H1 (cell line): ENCODE results near the gene NFYB. TPM values are rescaled to one million over a fixed set of nuclear protein-coding genes. Genes with fewer than 3 reads are reported as not detected.

Source experiments
- CTCF ChIA-PET: fragments of 300-600 bp; sonication (Branson Sonifier 250); formaldehyde crosslinking; loops from one replicate; lab custom pipeline; 2021; ENCODE audit not compliant: partially characterized antibody; lab: Charles Lee
- POLR2A ChIA-PET: fragments of 300-600 bp; sonication (Branson Sonifier 250); formaldehyde crosslinking; loops from one replicate; lab custom pipeline; 2021; ENCODE audit warnings: inconsistent platforms; ENCODE audit not compliant: partially characterized antibody; lab: Charles Lee
- DNase-seq, 2 experiments: peaks; one replicate each; pipeline versions ENCODE4 v3.0.0 to v3.0.0-alpha.2; 2010 to 2022; ENCODE audit warnings: low spot score in 2 of 2, low read depth in 1 of 2, mixed read lengths in 1 of 2
- FAIRE-seq: peaks from 2 replicates; lab custom pipeline; 2011; peaks lifted over from hg19 to GRCh38; lab: Jason Lieb, UNC
- H2AFZ ChIP-seq: 2 replicates; pipeline ENCODE4 v1.8.1; 2012; ENCODE audit warnings: low read length, inconsistent platforms
- H2AK5ac ChIP-seq: 2 replicates; pipeline ENCODE4 v1.6.1; 2013; ENCODE audit warnings: low read depth, low read length
- H2BK120ac ChIP-seq: replicated peaks from 2 replicates; pipeline ENCODE3; 2013; ENCODE audit warnings: low read depth, low read length, inconsistent platforms
- H2BK12ac ChIP-seq: 2 replicates; pipeline ENCODE4 v1.6.1; 2013; ENCODE audit warnings: low read depth, low read length
- H2BK15ac ChIP-seq: 2 replicates; pipeline ENCODE4 v1.6.1; 2013; ENCODE audit warnings: low read length
- H2BK20ac ChIP-seq: 2 replicates; pipeline ENCODE4 v1.6.1; 2013; ENCODE audit warnings: low read length
- H2BK5ac ChIP-seq: 2 replicates; pipeline ENCODE4 v1.6.1; 2013; ENCODE audit warnings: low read depth, low read length
- H3K14ac ChIP-seq: 2 replicates; pipeline ENCODE4 v1.6.1; 2013; ENCODE audit warnings: inconsistent platforms; ENCODE audit not compliant: insufficient read length
- H3K18ac ChIP-seq: 2 replicates; pipeline ENCODE4 v1.6.1; 2013; ENCODE audit warnings: low read length; ENCODE audit errors: extremely low read depth
- H3K23ac ChIP-seq: 2 replicates; pipeline ENCODE4 v1.6.1; 2013; ENCODE audit warnings: inconsistent platforms; ENCODE audit not compliant: insufficient read length
- H3K23me2 ChIP-seq: 2 replicates; pipeline ENCODE4 v1.6.1; 2013; ENCODE audit warnings: low read depth, low read length
- H3K27ac ChIP-seq: 2 replicates; pipeline ENCODE4 v1.6.1; 2011; ENCODE audit warnings: low read depth, low read length, inconsistent platforms
- H3K27me3 ChIP-seq, 4 experiments: replicated peaks in 1 of 4; 1 replicate in 1 of 4; 2 replicates in 3 of 4; pipeline versions ENCODE4 v1.6.1 to v1.8.1; 2011 to 2013; ENCODE audit warnings: low read length in 3 of 4, mild to moderate bottlenecking in 3 of 4, inconsistent platforms in 2 of 4, mixed read lengths in 2 of 4, moderate library complexity in 1 of 4; ENCODE audit not compliant: control insufficient read depth in 3 of 4, insufficient read depth in 3 of 4; ENCODE audit errors: extremely low read depth in 1 of 4
- H3K36me3 ChIP-seq, 4 experiments: 2 replicates each; pipeline versions ENCODE4 v1.6.1 to v1.8.1; 2011 to 2013; ENCODE audit warnings: mild to moderate bottlenecking in 4 of 4, low read length in 3 of 4, moderate library complexity in 2 of 4, control low read depth in 1 of 4, inconsistent platforms in 1 of 4; ENCODE audit not compliant: insufficient read depth in 4 of 4, control insufficient read depth in 2 of 4
- H3K4ac ChIP-seq: replicated peaks from 2 replicates; pipeline ENCODE3; 2013; ENCODE audit warnings: low read length, low read depth, mixed read lengths, inconsistent platforms; ENCODE audit not compliant: insufficient read length
- H3K4me1 ChIP-seq, 4 experiments: replicated peaks in 1 of 4; 1 replicate in 1 of 4; 2 replicates in 3 of 4; pipeline versions ENCODE4 v1.6.1 to v1.8.1; 2011 to 2013; ENCODE audit warnings: low read length in 3 of 4, inconsistent platforms in 2 of 4, mixed read lengths in 1 of 4; ENCODE audit not compliant: insufficient read depth in 4 of 4, control insufficient read depth in 3 of 4
- H3K4me2 ChIP-seq, 2 experiments: 2 replicates each; pipeline versions ENCODE4 v1.6.1 to v1.8.1; 2011 to 2013; ENCODE audit warnings: low read depth in 2 of 2, low read length in 2 of 2, control low read depth in 1 of 2, inconsistent platforms in 1 of 2, mild to moderate bottlenecking in 1 of 2; ENCODE audit not compliant: insufficient read depth in 1 of 2
- H3K4me3 ChIP-seq, 4 experiments: fragments of 200-600, 300-600 bp in 1 of 4; sonication (generic), shearing (Covaris generic), sonication (Bioruptor Twin) in 1 of 4; 2 replicates each; pipeline versions ENCODE4 v1.5.1 to v1.8.1; 2011 to 2016; ENCODE audit warnings: low read length in 4 of 4, low read depth in 3 of 4, control low read depth in 2 of 4, inconsistent platforms in 2 of 4, mild to moderate bottlenecking in 2 of 4, mixed read lengths in 1 of 4, moderate library complexity in 1 of 4; ENCODE audit not compliant: insufficient read depth in 2 of 4; ENCODE audit errors: extremely low read depth in 1 of 4
- H3K56ac ChIP-seq: replicated peaks from 2 replicates; pipeline ENCODE3; 2013; ENCODE audit warnings: low read depth, mild to moderate bottlenecking, mixed read lengths, low read length, inconsistent platforms; ENCODE audit not compliant: insufficient read length
- H3K79me1 ChIP-seq: 2 replicates; pipeline ENCODE4 v1.6.1; 2013; ENCODE audit warnings: low read depth, low read length, control low read depth
- H3K79me2 ChIP-seq, 2 experiments: 2 replicates each; pipeline versions ENCODE4 v1.6.1 to v1.8.1; 2012 to 2013; ENCODE audit warnings: low read length in 2 of 2, mild to moderate bottlenecking in 2 of 2, inconsistent platforms in 1 of 2; ENCODE audit not compliant: insufficient read depth in 2 of 2, control insufficient read depth in 1 of 2
- H3K9ac ChIP-seq, 4 experiments: replicated peaks in 1 of 4; 1 replicate in 1 of 4; 2 replicates in 3 of 4; pipeline versions ENCODE4 v1.6.1 to v1.8.1; 2011 to 2013; ENCODE audit warnings: low read depth in 3 of 4, low read length in 3 of 4, control low read depth in 2 of 4, mild to moderate bottlenecking in 2 of 4, moderate library complexity in 2 of 4, inconsistent platforms in 1 of 4; ENCODE audit errors: extremely low read depth in 1 of 4
- H3K9me3 ChIP-seq, 2 experiments: 2 replicates each; pipeline versions ENCODE4 v1.6.1 to v1.8.1; 2012 to 2013; ENCODE audit warnings: mild to moderate bottlenecking in 2 of 2, moderate library complexity in 2 of 2, control low read depth in 1 of 2, inconsistent platforms in 1 of 2, low read depth in 1 of 2, low read length in 1 of 2, mixed read lengths in 1 of 2; ENCODE audit not compliant: insufficient read depth in 2 of 2
- H4K20me1 ChIP-seq, 2 experiments: replicated peaks in 1 of 2; 2 replicates each; pipeline versions ENCODE3 to v1.8.1; 2011 to 2013; ENCODE audit warnings: inconsistent platforms in 2 of 2, low read length in 2 of 2, mild to moderate bottlenecking in 1 of 2; ENCODE audit not compliant: insufficient read depth in 2 of 2, control insufficient read depth in 1 of 2
- H4K5ac ChIP-seq: 2 replicates; pipeline ENCODE4 v1.6.1; 2013; ENCODE audit warnings: low read length, low read depth, mixed read lengths, inconsistent platforms; ENCODE audit not compliant: insufficient read length
- H4K8ac ChIP-seq: 2 replicates; pipeline ENCODE4 v1.8.0; 2013; ENCODE audit warnings: mild to moderate bottlenecking, moderate library complexity, low read length, inconsistent platforms; ENCODE audit not compliant: insufficient read depth; ENCODE audit errors: extremely low read depth
- H4K91ac ChIP-seq: replicated peaks from 2 replicates; pipeline ENCODE3; 2013; ENCODE audit warnings: low read length, mixed read lengths, inconsistent platforms; ENCODE audit not compliant: insufficient read length
- BCL11A ChIP-seq, 2 experiments: IDR thresholded peaks; one replicate each; pipeline ENCODE4 v1.6.1; 2011; ENCODE audit warnings: low read depth in 2 of 2, low read length in 2 of 2, mild to moderate bottlenecking in 2 of 2
- CHD2 ChIP-seq: IDR thresholded peaks from 2 replicates; pipeline ENCODE4 v1.6.1; 2012; ENCODE audit warnings: low read length, improper control_type of control experiment
- FOSL1 ChIP-seq: IDR thresholded peaks from 2 replicates; pipeline ENCODE4 v1.6.1; 2011; ENCODE audit warnings: mild to moderate bottlenecking, low read depth, low read length, moderate library complexity; ENCODE audit not compliant: insufficient read depth
- GABPA ChIP-seq: IDR thresholded peaks from 2 replicates; pipeline ENCODE4 v1.6.1; 2011; ENCODE audit warnings: mild to moderate bottlenecking, low read length, moderate library complexity, borderline replicate concordance; ENCODE audit not compliant: insufficient read depth
- GTF2F1 ChIP-seq: IDR thresholded peaks from 2 replicates; pipeline ENCODE4 v1.6.1; 2012; ENCODE audit warnings: low read depth, low read length, improper control_type of control experiment, borderline replicate concordance
- MAFK ChIP-seq: IDR thresholded peaks from 2 replicates; pipeline ENCODE4 v1.6.1; 2012; ENCODE audit warnings: low read depth, mild to moderate bottlenecking, improper control_type of control experiment, low read length
- NRF1 ChIP-seq: IDR thresholded peaks from 2 replicates; pipeline ENCODE4 v1.6.1; 2011; ENCODE audit warnings: mild to moderate bottlenecking, low read depth, low read length, improper control_type of control experiment
- POLR2A ChIP-seq, 2 experiments: IDR thresholded peaks; 1 replicate in 1 of 2; 2 replicates in 1 of 2; pipeline ENCODE4 v1.6.1; 2011; ENCODE audit warnings: low read depth in 2 of 2, low read length in 2 of 2, mild to moderate bottlenecking in 2 of 2; ENCODE audit errors: control extremely low read depth in 1 of 2
- POLR2AphosphoS5 ChIP-seq: IDR thresholded peaks from 2 replicates; pipeline ENCODE4 v1.6.1; 2011; ENCODE audit warnings: low read depth, low read length
- RFX5 ChIP-seq: IDR thresholded peaks from 2 replicates; pipeline ENCODE4 v1.6.1; 2011; ENCODE audit warnings: low read depth, low read length, improper control_type of control experiment, borderline replicate concordance
- SP2 ChIP-seq: IDR thresholded peaks from 2 replicates; pipeline ENCODE4 v1.6.1; 2012; ENCODE audit warnings: mild to moderate bottlenecking, low read length, inconsistent platforms
- SP4 ChIP-seq: IDR thresholded peaks from 2 replicates; pipeline ENCODE4 v1.6.1; 2012; ENCODE audit warnings: low read length, inconsistent platforms
- polyA plus RNA-seq, 7 experiments: library from polyadenylated mRNA; depleted of rRNA in 3 of 7; stranded (reverse) in 5 of 7; unstranded in 2 of 7; fragments of >200 nt in 5 of 7; fragments of 200-250 nt in 2 of 7; gene quantifications; 1 replicate in 5 of 7; 2 replicates in 1 of 7; 4 replicates in 1 of 7; pipeline versions ENCODE4 v1.2.1 to v1.2.3, GENCODE V29; 2011 to 2013; ENCODE audit warnings: missing spikeins in 2 of 7, mixed read lengths in 2 of 7
- total RNA-seq: library from RNA; stranded (reverse); fragmentation: NEBNext Ultra II Directional; extraction: Animal tissue kit (Norgen Biotek cat#: 25700); gene quantifications from 2 replicates; pipeline ENCODE4 v1.2.1, GENCODE V29; 2021

The NFYB gene
- total and polyA plus RNA-seq, 2 of the 8 experiments (the other 6 are each of a cell fraction or from before 2014, with no cell fraction given) = 29.1 to 43.5 TPM

DNA sequence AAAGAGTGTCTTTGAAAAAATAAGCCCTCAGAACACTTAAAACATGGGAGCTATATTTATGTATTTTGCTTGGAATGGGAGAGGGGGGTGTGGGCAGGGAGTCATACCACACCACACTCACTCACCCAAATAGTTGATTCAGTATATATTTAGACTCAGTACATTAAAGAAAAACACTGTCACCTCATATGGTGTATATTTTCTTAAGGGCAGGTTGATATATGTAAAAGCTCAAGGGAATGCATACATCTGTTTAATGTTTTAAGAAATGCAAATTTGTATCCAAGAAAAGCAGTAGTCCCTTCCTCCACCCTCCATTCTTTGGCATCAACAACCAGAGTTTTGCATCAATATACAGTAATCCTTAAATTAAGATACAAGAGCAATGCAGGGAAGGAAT lies 1.4 kb downstream of the NFYB start:
- Histone ChIP-seq H3K9ac (peak overlapping the region in 3 of 4 experiments; percentile 79 to 95 (median 92); a peak in 3 of 7 replicates), H3K27me3 (0 out of 7 replicates have a peak, but pooled peaks cover 0 to 3% (median 0%) of the 10 kb centered on the region in 4 experiments), H4K91ac (no peak overlapping the region), H4K8ac (no peak overlapping the region), H3K23ac (no peak overlapping the region), H3K36me3 (peaks cover 3 to 36% (median 16%) of the 10 kb centered on the region in 4 experiments), H3K4me3 (peak overlapping the region; percentile 69 to 94 (median 89)), H3K79me2 (peaks cover 11 to 53% of the 10 kb centered on the region in 2 experiments; a peak in 3 of 4 replicates), H3K4ac (no peak overlapping the region), H3K4me2 (peak overlapping the region; percentile 73 to 82), H4K5ac (peak overlapping the region; percentile 82), H2BK20ac (no peak overlapping the region), H2AFZ (no peak overlapping the region), H3K4me1 (peaks cover 3 to 9% (median 6%) of the 10 kb centered on the region in 4 experiments; a peak in 6 of 7 replicates), H2AK5ac (no peak overlapping the region), H3K9me3 (no peaks in the 10 kb centered on the region), H3K14ac (no peak overlapping the region), H3K18ac (no peak overlapping the region; the same call in 1 of the 2 replicates), H2BK12ac (no peak overlapping the region), H3K27ac (peak overlapping the region; percentile 92; the same call in 1 of the 2 replicates), H4K20me1 (peaks cover 2 to 7% of the 10 kb centered on the region in 2 experiments), H3K79me1 (peaks cover 5% of the 10 kb centered on the region; the same call in 1 of the 2 replicates), H3K56ac (no peak overlapping the region), H2BK120ac (no peak overlapping the region), H2BK15ac (no peak overlapping the region), H2BK5ac (no peak overlapping the region), H3K23me2 (no peaks in the 10 kb centered on the region; the same call in 1 of the 2 replicates)
- ChIA-PET CTCF (interaction anchor here (0.6 to 0.8 kb wide), 3 partner anchors 10 to 78 kb away, joined by 3 read pairs; no protein-coding TSS in a partner anchor), POLR2A (interaction anchor here (0.8 to 4.2 kb wide), 6 partner anchors 9 to 207 kb away, joined by 3 to 28 read pairs (median 4); partner anchors contain the start of genes HSP90B1 and TDG)
- TF ChIP-seq MAFK = no peak
- no peak for TF ChIP-seq CHD2
- TF ChIP-seq SP4 = no peak
- TF ChIP-seq SP2 = no peak
- TF ChIP-seq GABPA = no peak
- no peak for TF ChIP-seq FOSL1
- no peak for TF ChIP-seq BCL11A (IDR thresholded peaks at IDR 0.05; ENCODE audit: low read depth in 2 of 2, low read length in 2 of 2)
- TF ChIP-seq RFX5 = no peak
- no peak for TF ChIP-seq POLR2AphosphoS5
- no peak for TF ChIP-seq GTF2F1
- TF ChIP-seq POLR2A (IDR thresholded peaks at IDR 0.05; ENCODE audit: control extremely low read depth in 1 of 2, low read depth in 2 of 2, low read length in 2 of 2) = no peak
- TF ChIP-seq NRF1 = no peak
- DNase-seq = no peak
- FAIRE-seq = no peak
